ENCODE data around the gene MARCHF11. TPM values are rescaled to one million over a fixed set of nuclear protein-coding genes. Genes with fewer than 3 reads are reported as not detected.

The MARCHF11 gene
- total and polyA plus RNA-seq, 2 donors (not counting 1 experiment from before 2014, with no cell fraction given) = not detected

GRCh38 chr5:16108418-16108817 lies 71.2 kb downstream of the MARCHF11 start:
- TF ChIP-seq, protein P1, sequence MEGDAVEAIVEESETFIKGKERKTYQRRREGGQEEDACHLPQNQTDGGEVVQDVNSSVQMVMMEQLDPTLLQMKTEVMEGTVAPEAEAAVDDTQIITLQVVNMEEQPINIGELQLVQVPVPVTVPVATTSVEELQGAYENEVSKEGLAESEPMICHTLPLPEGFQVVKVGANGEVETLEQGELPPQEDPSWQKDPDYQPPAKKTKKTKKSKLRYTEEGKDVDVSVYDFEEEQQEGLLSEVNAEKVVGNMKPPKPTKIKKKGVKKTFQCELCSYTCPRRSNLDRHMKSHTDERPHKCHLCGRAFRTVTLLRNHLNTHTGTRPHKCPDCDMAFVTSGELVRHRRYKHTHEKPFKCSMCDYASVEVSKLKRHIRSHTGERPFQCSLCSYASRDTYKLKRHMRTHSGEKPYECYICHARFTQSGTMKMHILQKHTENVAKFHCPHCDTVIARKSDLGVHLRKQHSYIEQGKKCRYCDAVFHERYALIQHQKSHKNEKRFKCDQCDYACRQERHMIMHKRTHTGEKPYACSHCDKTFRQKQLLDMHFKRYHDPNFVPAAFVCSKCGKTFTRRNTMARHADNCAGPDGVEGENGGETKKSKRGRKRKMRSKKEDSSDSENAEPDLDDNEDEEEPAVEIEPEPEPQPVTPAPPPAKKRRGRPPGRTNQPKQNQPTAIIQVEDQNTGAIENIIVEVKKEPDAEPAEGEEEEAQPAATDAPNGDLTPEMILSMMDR (conservative IDR thresholded peaks at IDR 0.05 in 1 of 2, IDR thresholded peaks at IDR 0.05 in 1 of 2; ENCODE audit: low read depth in 1 of 2, low read length in 2 of 2) = no peak
- no peak for TF ChIP-seq EZH2 (IDR thresholded peaks at IDR 0.05; ENCODE audit: low read length, missing control alignments)
- H4K20me1 ChIP-seq (ENCODE audit: control insufficient read depth, extremely low read depth, insufficient read depth, low read length) = no peaks in the 10 kb centered on the region
- H3K36me3 ChIP-seq (ENCODE audit: control insufficient read depth, insufficient read depth, low read length) = no peaks in the 10 kb centered on the region
- no peaks in the 10 kb centered on the region for H3K4me1 ChIP-seq (ENCODE audit: control insufficient read depth, extremely low read depth, insufficient read depth, low read length)
- H3K9ac ChIP-seq (ENCODE audit: insufficient read depth, low read length) = no peak overlapping the region
- no peak for DNase-seq (ENCODE audit: low read depth in 2 of 2)
- no peak overlapping the region for H2AFZ ChIP-seq (ENCODE audit: low read length)
- no peaks in the 10 kb centered on the region for H3K27me3 ChIP-seq (ENCODE audit: control insufficient read depth, insufficient read depth, low read length)
- no peaks in the 10 kb centered on the region for H3K9me3 ChIP-seq (ENCODE audit: control insufficient read depth, insufficient read depth, low read depth, low read length)
- no peak overlapping the region for H3K27ac ChIP-seq (ENCODE audit: insufficient read depth, low read length)
- H3K79me2 ChIP-seq (ENCODE audit: control insufficient read depth, insufficient read depth, low read length) = no peaks in the 10 kb centered on the region
- H3K4me3 ChIP-seq (replicated peaks in 1 of 4; ENCODE audit: control extremely low read depth in 1 of 4, insufficient read depth in 1 of 4, low read depth in 3 of 4, low read length in 4 of 4) = no peak overlapping the region
- no peak overlapping the region for H3K4me2 ChIP-seq (ENCODE audit: extremely low read depth, insufficient read depth, low read length)

- Histone ChIP-seq H3K4me2 (ENCODE audit: extremely low read depth, insufficient read depth, low read length) (no peak overlapping the region), H3K36me3 (ENCODE audit: control insufficient read depth, insufficient read depth, low read length) (no peaks in the 10 kb centered on the region), H3K27ac (ENCODE audit: insufficient read depth, low read length) (no peak overlapping the region), H4K20me1 (ENCODE audit: control insufficient read depth, extremely low read depth, insufficient read depth, low read length) (no peaks in the 10 kb centered on the region), H3K9ac (ENCODE audit: insufficient read depth, low read length) (no peak overlapping the region), H3K4me1 (ENCODE audit: control insufficient read depth, extremely low read depth, insufficient read depth, low read length) (no peaks in the 10 kb centered on the region), H3K4me3 (replicated peaks in 1 of 4; ENCODE audit: control extremely low read depth in 1 of 4, insufficient read depth in 1 of 4, low read depth in 3 of 4, low read length in 4 of 4) (no peak overlapping the region), H2AFZ (ENCODE audit: low read length) (no peak overlapping the region), H3K79me2 (ENCODE audit: control insufficient read depth, insufficient read depth, low read length) (no peaks in the 10 kb centered on the region), H3K27me3 (ENCODE audit: control insufficient read depth, insufficient read depth, low read length) (no peaks in the 10 kb centered on the region), H3K9me3 (ENCODE audit: control insufficient read depth, insufficient read depth, low read depth, low read length) (no peaks in the 10 kb centered on the region)
- no peak for DNase-seq (ENCODE audit: low read depth in 2 of 2)
- TF ChIP-seq, protein P1 (conservative IDR thresholded peaks at IDR 0.05 in 1 of 2, IDR thresholded peaks at IDR 0.05 in 1 of 2; ENCODE audit: low read depth in 1 of 2, low read length in 2 of 2) = no peak
- TF ChIP-seq EZH2 (IDR thresholded peaks at IDR 0.05; ENCODE audit: low read length, missing control alignments) = no peak
These were observed 74.6 kb downstream of the MARCHF11 start for GRCh38 chr5:16104961-16105360.

- Histone ChIP-seq H2AFZ (ENCODE audit: low read length) (no peak overlapping the region), H3K9me3 (ENCODE audit: control insufficient read depth, insufficient read depth, low read depth, low read length) (no peaks in the 10 kb centered on the region), H3K4me2 (ENCODE audit: extremely low read depth, insufficient read depth, low read length) (no peak overlapping the region), H3K4me1 (ENCODE audit: control insufficient read depth, extremely low read depth, insufficient read depth, low read length) (no peaks in the 10 kb centered on the region), H3K9ac (ENCODE audit: insufficient read depth, low read length) (no peak overlapping the region), H3K79me2 (ENCODE audit: control insufficient read depth, insufficient read depth, low read length) (no peaks in the 10 kb centered on the region), H4K20me1 (ENCODE audit: control insufficient read depth, extremely low read depth, insufficient read depth, low read length) (no peaks in the 10 kb centered on the region), H3K27me3 (ENCODE audit: control insufficient read depth, insufficient read depth, low read length) (no peaks in the 10 kb centered on the region), H3K4me3 (replicated peaks in 1 of 4; ENCODE audit: control extremely low read depth in 1 of 4, insufficient read depth in 1 of 4, low read depth in 3 of 4, low read length in 4 of 4) (no peak overlapping the region), H3K36me3 (ENCODE audit: control insufficient read depth, insufficient read depth, low read length) (no peaks in the 10 kb centered on the region), H3K27ac (ENCODE audit: insufficient read depth, low read length) (no peak overlapping the region)
- no peak for DNase-seq (ENCODE audit: low read depth in 2 of 2)
- TF ChIP-seq, protein P1 (conservative IDR thresholded peaks at IDR 0.05 in 1 of 2, IDR thresholded peaks at IDR 0.05 in 1 of 2; ENCODE audit: low read depth in 1 of 2, low read length in 2 of 2) = no peak
- TF ChIP-seq EZH2 (IDR thresholded peaks at IDR 0.05; ENCODE audit: low read length, missing control alignments) = no peak
These were observed 84.0 kb downstream of the MARCHF11 start for GRCh38 chr5:16095612-16096011.

All from fibroblast of lung (primary cell).